ENCODE results near the gene ZNF385A.

ZNF385A gene

GRCh38 chr12:54398995-54399793 is 14.7 kb upstream of the ZNF385A start:
- Histone ChIP-seq H3K4me1 (ENCODE audit: insufficient read depth, low read length) (no peaks in the 10 kb centered on the region), H3K27me3 (ENCODE audit: insufficient read depth, low read length) (no peaks in the 10 kb centered on the region), H3K9ac (ENCODE audit: low read depth, low read length) (no peak overlapping the region), H3K27ac (ENCODE audit: low read depth, low read length) (no peak overlapping the region), H3K4me3 (ENCODE audit: low read length) (no peak overlapping the region), H3K9me3 (ENCODE audit: insufficient read depth, low read depth, low read length) (no peaks in the 10 kb centered on the region), H3K36me3 (ENCODE audit: insufficient read depth, low read length) (peaks cover 89% of the 10 kb centered on the region)
- 75% methylated on average over 7 of the region's 8 CpGs for WGBS

GRCh38 chr12:54398218-54398617 is 13.7 kb upstream of the ZNF385A start:
- 98% methylated on average over 2 of the region's 2 CpGs for WGBS
- peaks cover 80% of the 10 kb centered on the region for H3K36me3 ChIP-seq (ENCODE audit: insufficient read depth, low read length)

GRCh38 chr12:54397157-54397556 is 12.6 kb upstream of the ZNF385A start:
- WGBS = 100% methylated on average over 1 of the region's 1 CpG
- H3K36me3 ChIP-seq (ENCODE audit: insufficient read depth, low read length) = peaks cover 71% of the 10 kb centered on the region
- no peak overlapping the region for H3K4me3 ChIP-seq (ENCODE audit: low read length)
- no peaks in the 10 kb centered on the region for H3K27me3 ChIP-seq (ENCODE audit: insufficient read depth, low read length)
- no peak overlapping the region for H3K9ac ChIP-seq (ENCODE audit: low read depth, low read length)
- peaks cover 7% of the 10 kb centered on the region for H3K4me1 ChIP-seq (ENCODE audit: insufficient read depth, low read length)
- no peak overlapping the region for H3K27ac ChIP-seq (ENCODE audit: low read depth, low read length)
- H3K9me3 ChIP-seq (ENCODE audit: insufficient read depth, low read depth, low read length) = no peaks in the 10 kb centered on the region

More at GRCh38 chr12:54398218-54398617, 13.7 kb upstream of the ZNF385A start:
- H3K27me3 ChIP-seq (ENCODE audit: insufficient read depth, low read length) = no peaks in the 10 kb centered on the region
- no peaks in the 10 kb centered on the region for H3K9me3 ChIP-seq (ENCODE audit: insufficient read depth, low read depth, low read length)
- H3K4me1 ChIP-seq (ENCODE audit: insufficient read depth, low read length) = peaks cover 7% of the 10 kb centered on the region
- H3K27ac ChIP-seq (ENCODE audit: low read depth, low read length) = no peak overlapping the region
- no peak overlapping the region for H3K4me3 ChIP-seq (ENCODE audit: low read length)
- no peak overlapping the region for H3K9ac ChIP-seq (ENCODE audit: low read depth, low read length)

GRCh38 chr12:54395545-54395944 is 11.0 kb upstream of the ZNF385A start:
- Histone ChIP-seq H3K27ac (ENCODE audit: low read depth, low read length) (no peak overlapping the region), H3K27me3 (ENCODE audit: insufficient read depth, low read length) (no peaks in the 10 kb centered on the region), H3K36me3 (ENCODE audit: insufficient read depth, low read length) (peaks cover 55% of the 10 kb centered on the region), H3K9me3 (ENCODE audit: insufficient read depth, low read depth, low read length) (no peaks in the 10 kb centered on the region), H3K4me3 (ENCODE audit: low read length) (no peak overlapping the region), H3K4me1 (ENCODE audit: insufficient read depth, low read length) (peaks cover 12% of the 10 kb centered on the region), H3K9ac (ENCODE audit: low read depth, low read length) (no peak overlapping the region)

DNA sequence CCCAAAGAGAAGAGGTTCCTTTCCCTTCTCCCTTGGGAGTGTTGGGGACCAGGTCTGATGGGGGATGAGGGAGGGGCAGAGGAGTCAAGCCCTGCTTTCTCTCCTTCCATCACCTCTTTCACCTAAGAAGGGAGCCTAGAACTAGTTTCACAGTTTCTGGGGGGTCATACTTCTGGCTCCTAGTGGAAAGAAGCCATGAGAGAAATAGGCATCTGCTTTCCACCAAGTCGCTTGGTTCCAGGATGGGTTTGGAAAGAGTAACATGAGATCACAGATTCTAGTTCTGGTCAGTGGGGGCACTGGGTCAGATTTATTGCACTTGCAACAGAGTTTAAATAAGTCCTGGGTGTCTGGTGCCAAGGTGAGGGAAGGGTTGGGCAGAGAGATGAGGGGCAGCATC is 10.5 kb upstream of the ZNF385A start:
- Histone ChIP-seq H3K9me3 (ENCODE audit: insufficient read depth, low read depth, low read length) (no peaks in the 10 kb centered on the region), H3K27me3 (ENCODE audit: insufficient read depth, low read length) (no peaks in the 10 kb centered on the region), H3K4me3 (ENCODE audit: low read length) (no peak overlapping the region), H3K27ac (ENCODE audit: low read depth, low read length) (no peak overlapping the region), H3K9ac (ENCODE audit: low read depth, low read length) (no peak overlapping the region), H3K36me3 (ENCODE audit: insufficient read depth, low read length) (peaks cover 49% of the 10 kb centered on the region), H3K4me1 (ENCODE audit: insufficient read depth, low read length) (peaks cover 15% of the 10 kb centered on the region)
- WGBS = 90% methylated on average over 1 of the region's 1 CpG

- 25% methylated on average over 4 of the region's 4 CpGs for WGBS
- Histone ChIP-seq H3K4me3 (ENCODE audit: low read length) (no peak overlapping the region), H3K36me3 (ENCODE audit: insufficient read depth, low read length) (peaks cover 45% of the 10 kb centered on the region), H3K27me3 (ENCODE audit: insufficient read depth, low read length) (no peaks in the 10 kb centered on the region), H3K27ac (ENCODE audit: low read depth, low read length) (no peak overlapping the region), H3K9ac (ENCODE audit: low read depth, low read length) (no peak overlapping the region), H3K9me3 (ENCODE audit: insufficient read depth, low read depth, low read length) (no peaks in the 10 kb centered on the region), H3K4me1 (ENCODE audit: insufficient read depth, low read length) (peaks cover 22% of the 10 kb centered on the region)
These were observed 9.8 kb upstream of the ZNF385A start for GRCh38 chr12:54394281-54394719.

DNA sequence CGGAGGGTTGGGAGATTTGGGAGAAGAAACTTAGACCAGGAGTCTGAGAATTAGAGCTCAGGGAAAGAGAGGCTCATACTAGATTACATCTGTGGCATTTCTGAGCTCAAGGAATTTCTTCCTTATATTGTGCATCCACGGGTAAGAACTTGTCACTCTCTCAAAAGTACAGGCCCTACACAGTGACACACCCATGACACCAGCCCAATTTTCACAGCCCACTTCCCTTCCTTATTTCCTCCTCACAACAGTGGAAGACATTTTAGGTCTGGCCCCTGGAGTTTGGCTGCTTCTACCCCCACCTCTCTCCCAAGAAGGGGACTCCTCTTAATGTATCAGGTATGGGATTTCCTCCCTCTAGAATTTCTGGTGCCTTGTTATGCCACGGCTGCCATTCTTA is 9.2 kb upstream of the ZNF385A start:
- Histone ChIP-seq H3K9ac (ENCODE audit: low read depth, low read length) (no peak overlapping the region), H3K9me3 (ENCODE audit: insufficient read depth, low read depth, low read length) (no peaks in the 10 kb centered on the region), H3K27me3 (ENCODE audit: insufficient read depth, low read length) (no peaks in the 10 kb centered on the region), H3K4me1 (ENCODE audit: insufficient read depth, low read length) (peaks cover 28% of the 10 kb centered on the region), H3K4me3 (ENCODE audit: low read length) (no peak overlapping the region), H3K27ac (ENCODE audit: low read depth, low read length) (no peak overlapping the region), H3K36me3 (ENCODE audit: insufficient read depth, low read length) (peaks cover 40% of the 10 kb centered on the region)
- 80% methylated on average over 3 of the region's 3 CpGs for WGBS

DNA sequence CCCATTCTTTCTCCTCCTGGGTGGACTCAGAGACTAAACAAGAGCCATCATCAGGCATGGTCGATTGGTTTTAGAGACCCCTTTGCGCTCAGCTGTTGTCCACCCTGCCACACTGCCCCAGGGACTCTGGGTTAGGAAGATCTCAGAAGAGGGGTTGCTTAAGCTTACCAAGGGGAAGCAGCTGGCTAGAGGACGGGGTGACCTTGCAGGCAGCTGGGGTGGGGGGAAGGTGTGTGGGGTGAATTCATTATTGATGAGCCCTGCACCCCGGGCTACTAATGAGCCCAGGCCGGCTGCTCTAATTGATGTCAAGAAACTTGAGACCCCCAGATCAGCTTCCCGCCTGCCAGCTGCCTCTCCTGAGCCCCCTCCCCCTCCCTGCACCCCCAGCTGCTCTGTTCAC is 8.7 kb upstream of the ZNF385A start:
- Histone ChIP-seq H3K36me3 (ENCODE audit: insufficient read depth, low read length) (peaks cover 35% of the 10 kb centered on the region), H3K4me3 (ENCODE audit: low read length) (no peak overlapping the region), H3K4me1 (ENCODE audit: insufficient read depth, low read length) (peaks cover 33% of the 10 kb centered on the region), H3K9me3 (ENCODE audit: insufficient read depth, low read depth, low read length) (no peaks in the 10 kb centered on the region), H3K27me3 (ENCODE audit: insufficient read depth, low read length) (no peaks in the 10 kb centered on the region), H3K9ac (ENCODE audit: low read depth, low read length) (no peak overlapping the region), H3K27ac (ENCODE audit: low read depth, low read length) (no peak overlapping the region)
- 68% methylated on average over 6 of the region's 6 CpGs for WGBS

GRCh38 chr12:54392485-54393206 is 8.1 kb upstream of the ZNF385A start:
- no peaks in the 10 kb centered on the region for H3K9me3 ChIP-seq (ENCODE audit: insufficient read depth, low read depth, low read length)
- no peak overlapping the region for H3K27ac ChIP-seq (ENCODE audit: low read depth, low read length)
- no peak overlapping the region for H3K9ac ChIP-seq (ENCODE audit: low read depth, low read length)
- H3K27me3 ChIP-seq (ENCODE audit: insufficient read depth, low read length) = no peaks in the 10 kb centered on the region
- peaks cover 39% of the 10 kb centered on the region for H3K4me1 ChIP-seq (ENCODE audit: insufficient read depth, low read length)
- H3K36me3 ChIP-seq (ENCODE audit: insufficient read depth, low read length) = peaks cover 29% of the 10 kb centered on the region
- WGBS = 85% methylated on average over 8 of the region's 8 CpGs
- no peak overlapping the region for H3K4me3 ChIP-seq (ENCODE audit: low read length)

DNA sequence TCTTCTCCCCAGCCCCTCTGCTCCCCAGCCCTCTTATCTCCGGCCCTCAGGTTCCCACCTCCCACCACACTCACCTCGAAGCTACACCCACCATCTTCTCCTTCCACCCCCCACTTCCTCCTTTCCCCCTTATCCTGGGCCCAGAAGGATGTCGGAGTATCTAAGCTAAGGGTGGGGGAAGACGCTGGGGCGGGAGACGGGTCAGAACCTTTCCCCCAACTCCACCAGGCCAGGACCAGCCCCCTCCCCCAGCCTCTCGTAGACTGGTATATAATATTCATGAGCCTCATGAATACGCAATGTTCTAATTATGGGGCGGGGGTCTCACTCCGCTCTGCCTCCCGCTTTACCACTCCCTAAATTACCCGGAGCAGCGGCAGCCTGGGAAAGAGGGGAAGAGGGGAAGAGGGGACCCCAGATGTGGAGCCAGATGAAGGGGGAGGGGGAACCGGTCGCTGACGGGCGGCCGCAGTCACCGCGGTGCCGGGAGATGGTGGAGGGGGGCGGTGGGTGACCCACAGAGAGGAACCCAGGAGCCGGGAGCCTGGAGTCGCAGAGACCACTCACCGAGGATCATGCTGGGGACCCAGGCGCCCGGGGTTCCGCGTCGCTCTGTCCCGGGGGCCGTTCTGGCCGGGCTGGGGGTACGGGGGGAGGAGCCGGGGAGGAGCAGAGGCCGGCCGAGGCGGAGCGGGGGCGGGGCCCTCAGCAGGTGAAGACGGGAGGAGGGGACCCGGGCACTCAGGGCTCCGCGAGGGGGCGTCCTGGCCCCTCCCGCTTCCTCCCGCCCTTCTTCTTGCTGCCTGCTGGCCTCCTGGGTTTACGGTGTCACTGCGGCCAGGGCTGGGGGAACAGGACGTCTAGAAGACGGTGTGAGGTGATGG is 6.4 kb upstream of the ZNF385A start:
- Histone ChIP-seq H3K9me3 (ENCODE audit: insufficient read depth, low read depth, low read length) (no peaks in the 10 kb centered on the region), H3K4me1 (ENCODE audit: insufficient read depth, low read length) (peaks cover 56% of the 10 kb centered on the region), H3K27me3 (ENCODE audit: insufficient read depth, low read length) (no peaks in the 10 kb centered on the region), H3K36me3 (ENCODE audit: insufficient read depth, low read length) (peaks cover 13% of the 10 kb centered on the region), H3K27ac (ENCODE audit: low read depth, low read length) (peak overlapping the region; percentile 56), H3K9ac (ENCODE audit: low read depth, low read length) (peak overlapping the region; percentile 17; the same call in 1 of the 2 replicates), H3K4me3 (ENCODE audit: low read length) (peak overlapping the region; percentile 82)
- under 1% methylated on average over 43 of the region's 51 CpGs for WGBS

All from HUES64 (cell line).